ENCODE measurements around the gene NTRK2.

Gene NTRK2

DNA sequence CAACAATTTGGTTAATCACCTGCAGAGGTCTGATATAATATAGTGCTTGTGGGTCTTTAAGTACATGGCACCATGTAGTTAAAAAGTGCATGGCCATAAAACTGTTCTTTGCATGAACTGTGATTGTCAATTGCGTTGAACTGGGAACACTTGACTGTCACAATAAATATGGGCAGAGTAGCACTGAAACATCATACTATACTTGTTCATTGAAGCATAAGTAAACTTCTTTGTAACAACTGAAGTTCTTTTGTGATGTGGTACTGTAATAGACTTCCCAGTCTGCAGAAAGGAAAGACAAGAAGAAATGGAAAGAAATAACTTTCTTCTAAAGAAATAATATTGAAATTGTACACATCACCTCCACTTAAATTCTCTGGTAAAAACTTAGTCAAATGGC lies 9.8 kb upstream of the NTRK2 start:
- no peaks in the 10 kb centered on the region for H3K4me1 ChIP-seq (ENCODE audit: control insufficient read depth, insufficient read depth, low read length)
- H3K4me3 ChIP-seq (ENCODE audit: insufficient read depth, low read depth, low read length): no peak overlapping the region
- 93 to 100% methylated on average over 1 of the region's 1 CpG for WGBS, 2 experiments
- no peaks in the 10 kb centered on the region for H3K27me3 ChIP-seq (ENCODE audit: control insufficient read depth, insufficient read depth, low read length, poor library complexity, severe bottlenecking)
- H3K36me3 ChIP-seq (ENCODE audit: control insufficient read depth, insufficient read depth, low read length): no peaks in the 10 kb centered on the region
- no peak overlapping the region for H3K27ac ChIP-seq (ENCODE audit: insufficient read depth, low read depth, low read length, poor library complexity, severe bottlenecking)
- no peaks in the 10 kb centered on the region for H3K9me3 ChIP-seq (ENCODE audit: control insufficient read depth, low read length)

DNA sequence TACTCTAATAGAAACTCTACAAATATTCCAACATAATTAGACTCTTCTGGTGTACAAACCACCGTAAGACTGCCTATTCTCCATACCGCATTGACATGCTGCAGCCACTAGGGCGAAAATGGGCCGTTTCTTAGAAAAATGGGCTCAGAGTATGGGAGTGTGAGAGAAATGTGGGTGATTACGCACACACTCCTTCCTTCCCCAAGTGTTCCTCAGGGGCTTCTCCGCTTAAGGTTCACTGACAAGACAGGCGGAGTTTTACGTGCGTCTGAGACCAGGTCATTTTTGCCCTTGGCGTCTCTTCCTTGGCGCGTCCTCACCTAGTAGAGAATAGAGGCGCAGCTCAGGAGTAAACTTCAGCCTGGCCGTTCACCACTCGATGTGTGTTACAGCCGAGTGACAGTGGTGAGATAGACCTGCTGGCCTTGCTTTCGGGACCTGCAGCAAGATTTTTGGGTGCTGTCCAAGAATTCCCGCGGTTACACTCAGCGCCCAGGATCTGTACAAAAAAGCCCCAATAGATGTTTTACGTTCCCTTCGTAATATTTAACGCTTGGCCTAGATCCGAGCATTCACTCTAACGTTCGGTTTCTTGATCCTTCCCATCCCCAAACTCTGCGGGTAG lies 1.8 kb upstream of the NTRK2 start:
- H3K27ac ChIP-seq (ENCODE audit: insufficient read depth, low read depth, low read length, poor library complexity, severe bottlenecking): no peak overlapping the region
- peak overlapping the region; percentile 38 for H3K4me3 ChIP-seq (ENCODE audit: insufficient read depth, low read depth, low read length)
- WGBS, 2 experiments: 13 to 15% methylated on average over 27 of the region's 27 CpGs

DNA sequence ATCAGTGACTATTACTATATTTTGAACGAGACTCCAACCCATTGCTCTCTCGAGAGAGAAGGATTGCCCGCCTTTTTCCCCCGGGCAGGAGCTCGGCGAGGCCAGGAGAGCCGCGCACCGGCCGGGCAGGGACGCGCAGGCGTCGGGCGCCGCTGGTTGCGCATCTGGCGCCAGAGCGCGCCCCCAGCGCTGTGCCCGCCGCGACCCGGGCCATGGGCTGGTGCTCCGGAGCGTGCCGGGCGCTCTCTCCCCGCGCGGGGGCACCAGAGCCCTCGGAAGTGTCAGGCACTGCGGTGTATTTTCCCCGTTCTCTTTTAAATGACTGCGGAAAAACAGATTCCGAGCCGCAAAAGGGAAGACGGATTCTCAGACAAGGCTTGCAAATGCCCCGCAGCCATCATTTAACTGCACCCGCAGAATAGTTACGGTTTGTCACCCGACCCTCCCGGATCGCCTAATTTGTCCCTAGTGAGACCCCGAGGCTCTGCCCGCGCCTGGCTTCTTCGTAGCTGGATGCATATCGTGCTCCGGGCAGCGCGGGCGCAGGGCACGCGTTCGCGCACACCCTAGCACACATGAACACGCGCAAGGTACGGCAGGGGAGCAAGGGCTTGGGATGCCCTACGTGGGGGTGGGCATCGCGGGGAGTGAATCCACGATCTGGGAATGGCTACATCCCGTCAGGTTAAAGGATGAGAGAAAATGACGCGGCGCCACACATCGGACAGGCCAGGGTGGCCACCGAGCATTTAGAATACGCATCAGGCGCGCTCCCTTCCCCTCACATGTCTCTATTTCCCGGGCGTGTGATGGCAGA lies 1.1 kb upstream of the NTRK2 start:
- Histone ChIP-seq H3K36me3 (ENCODE audit: control insufficient read depth, insufficient read depth, low read length) (no peaks in the 10 kb centered on the region), H3K4me3 (ENCODE audit: insufficient read depth, low read depth, low read length) (peak overlapping the region; percentile 38), H3K27ac (ENCODE audit: insufficient read depth, low read depth, low read length, poor library complexity, severe bottlenecking) (no peak overlapping the region), H3K27me3 (ENCODE audit: control insufficient read depth, insufficient read depth, low read length, poor library complexity, severe bottlenecking) (peaks cover 70% of the 10 kb centered on the region), H3K9me3 (ENCODE audit: control insufficient read depth, low read length) (no peaks in the 10 kb centered on the region), H3K4me1 (ENCODE audit: control insufficient read depth, insufficient read depth, low read length) (peaks cover 7% of the 10 kb centered on the region)
- 0 to 1% methylated on average over 76 of the region's 76 CpGs for WGBS, 2 experiments

More for the DNA sequence above, 1.8 kb upstream of the NTRK2 start:
- Histone ChIP-seq H3K4me1 (ENCODE audit: control insufficient read depth, insufficient read depth, low read length) (peaks cover 7% of the 10 kb centered on the region), H3K36me3 (ENCODE audit: control insufficient read depth, insufficient read depth, low read length) (no peaks in the 10 kb centered on the region), H3K9me3 (ENCODE audit: control insufficient read depth, low read length) (no peaks in the 10 kb centered on the region), H3K27me3 (ENCODE audit: control insufficient read depth, insufficient read depth, low read length, poor library complexity, severe bottlenecking) (peaks cover 64% of the 10 kb centered on the region)

DNA sequence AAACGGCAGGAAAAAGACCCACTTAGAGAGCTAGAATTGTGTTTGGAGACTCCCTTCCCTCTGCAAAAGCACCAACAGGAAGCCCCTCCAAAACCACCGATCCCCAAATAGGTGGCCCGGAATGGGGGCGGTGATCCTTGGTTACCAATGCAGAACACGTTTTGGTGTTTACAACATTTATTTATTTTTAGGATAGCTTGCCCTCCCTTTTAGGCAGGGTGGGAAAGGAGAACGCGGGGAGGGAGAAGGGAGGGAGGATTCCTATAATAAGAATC lies 579 bp upstream of the NTRK2 start:
- 4% methylated on average over 7 of the region's 7 CpGs for WGBS, 2 experiments
- Histone ChIP-seq H3K36me3 (ENCODE audit: control insufficient read depth, insufficient read depth, low read length) (no peaks in the 10 kb centered on the region), H3K27me3 (ENCODE audit: control insufficient read depth, insufficient read depth, low read length, poor library complexity, severe bottlenecking) (peaks cover 70% of the 10 kb centered on the region), H3K27ac (ENCODE audit: insufficient read depth, low read depth, low read length, poor library complexity, severe bottlenecking) (no peak overlapping the region), H3K4me1 (ENCODE audit: control insufficient read depth, insufficient read depth, low read length) (peaks cover 7% of the 10 kb centered on the region), H3K9me3 (ENCODE audit: control insufficient read depth, low read length) (no peaks in the 10 kb centered on the region), H3K4me3 (ENCODE audit: insufficient read depth, low read depth, low read length) (peak overlapping the region; percentile 38)

DNA sequence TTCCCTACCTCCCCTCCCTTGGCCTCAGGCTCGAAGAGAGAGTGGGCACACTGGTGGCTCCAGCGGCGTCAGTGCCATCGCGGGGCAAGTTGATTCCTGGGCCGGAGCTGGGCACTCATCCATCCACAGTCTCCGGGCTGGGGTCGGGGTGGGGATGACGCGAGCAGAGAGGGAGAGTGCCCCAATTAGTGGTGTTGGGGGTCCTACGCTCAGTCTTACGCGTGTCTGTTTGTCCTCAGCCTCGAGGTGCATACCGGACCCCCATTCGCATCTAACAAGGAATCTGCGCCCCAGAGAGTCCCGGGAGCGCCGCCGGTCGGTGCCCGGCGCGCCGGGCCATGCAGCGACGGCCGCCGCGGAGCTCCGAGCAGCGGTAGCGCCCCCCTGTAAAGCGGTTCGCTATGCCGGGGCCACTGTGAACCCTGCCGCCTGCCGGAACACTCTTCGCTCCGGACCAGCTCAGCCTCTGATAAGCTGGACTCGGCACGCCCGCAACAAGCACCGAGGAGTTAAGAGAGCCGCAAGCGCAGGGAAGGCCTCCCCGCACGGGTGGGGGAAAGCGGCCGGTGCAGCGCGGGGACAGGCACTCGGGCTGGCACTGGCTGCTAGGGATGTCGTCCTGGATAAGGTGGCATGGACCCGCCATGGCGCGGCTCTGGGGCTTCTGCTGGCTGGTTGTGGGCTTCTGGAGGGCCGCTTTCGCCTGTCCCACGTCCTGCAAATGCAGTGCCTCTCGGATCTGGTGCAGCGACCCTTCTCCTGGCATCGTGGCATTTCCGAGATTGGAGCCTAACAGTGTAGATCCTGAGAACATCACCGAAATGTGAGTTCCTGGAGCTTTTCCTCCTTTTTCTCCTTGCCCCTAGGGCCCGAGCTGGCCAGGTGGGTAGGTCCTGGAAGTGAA lies 861 bp downstream of the NTRK2 start:
- WGBS, 2 experiments: 3 to 4% methylated on average over 67 of the region's 67 CpGs
- Histone ChIP-seq H3K9me3 (ENCODE audit: control insufficient read depth, low read length) (no peaks in the 10 kb centered on the region), H3K36me3 (ENCODE audit: control insufficient read depth, insufficient read depth, low read length) (no peaks in the 10 kb centered on the region), H3K27ac (ENCODE audit: insufficient read depth, low read depth, low read length, poor library complexity, severe bottlenecking) (no peak overlapping the region), H3K27me3 (ENCODE audit: control insufficient read depth, insufficient read depth, low read length, poor library complexity, severe bottlenecking) (peaks cover 70% of the 10 kb centered on the region), H3K4me1 (ENCODE audit: control insufficient read depth, insufficient read depth, low read length) (peaks cover 7% of the 10 kb centered on the region), H3K4me3 (ENCODE audit: insufficient read depth, low read depth, low read length) (peak overlapping the region; percentile 38)

DNA sequence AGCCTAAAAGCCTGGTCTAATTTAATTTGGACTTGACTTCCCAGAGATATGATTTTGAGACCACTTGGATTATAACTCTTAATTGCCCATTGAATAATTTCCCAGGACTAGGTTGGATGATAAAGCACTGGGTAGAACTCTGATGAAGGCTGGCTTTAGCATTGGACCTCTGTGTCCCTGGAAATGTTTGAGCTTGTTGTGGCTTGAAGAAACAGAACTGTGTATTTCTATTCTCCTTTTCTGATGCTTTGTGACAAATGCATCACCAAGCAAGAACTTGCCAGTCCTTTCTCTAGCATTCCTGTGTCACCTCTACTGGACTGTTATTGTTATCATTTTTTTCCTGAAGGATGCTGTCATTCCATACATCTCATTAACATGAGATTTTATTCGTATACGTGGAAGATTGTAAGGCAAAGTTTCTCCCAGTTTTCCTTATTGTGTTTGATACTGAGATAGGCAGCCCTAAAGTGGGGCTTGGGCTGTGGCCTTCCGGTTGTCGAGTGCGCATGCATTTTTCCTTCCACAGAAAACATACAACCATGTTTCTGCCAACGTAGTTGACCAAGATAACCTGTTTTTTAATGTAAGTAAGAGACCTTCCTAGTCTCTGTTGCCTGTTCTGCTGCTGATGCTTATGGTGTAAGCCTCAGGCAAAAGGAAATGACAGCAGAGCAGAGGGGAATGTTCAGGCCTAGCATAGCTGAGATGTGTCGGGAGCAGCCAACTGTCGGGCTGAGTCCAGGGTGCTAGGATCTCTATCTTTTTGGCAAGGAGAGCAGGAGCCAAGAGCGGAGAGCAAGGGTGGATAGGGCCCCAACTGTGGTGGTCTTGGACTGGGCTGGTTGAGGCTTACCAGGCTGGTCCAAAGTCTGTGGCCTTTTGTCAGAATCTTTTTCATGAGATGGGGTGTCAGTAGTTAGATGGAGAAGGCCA lies 2.3 kb downstream of the NTRK2 start:
- H3K27me3 ChIP-seq (ENCODE audit: control insufficient read depth, insufficient read depth, low read length, poor library complexity, severe bottlenecking): peaks cover 67% of the 10 kb centered on the region
- H3K27ac ChIP-seq (ENCODE audit: insufficient read depth, low read depth, low read length, poor library complexity, severe bottlenecking): no peak overlapping the region
- peak overlapping the region; percentile 38 for H3K4me3 ChIP-seq (ENCODE audit: insufficient read depth, low read depth, low read length)
- no peaks in the 10 kb centered on the region for H3K36me3 ChIP-seq (ENCODE audit: control insufficient read depth, insufficient read depth, low read length)
- peaks cover 8% of the 10 kb centered on the region for H3K4me1 ChIP-seq (ENCODE audit: control insufficient read depth, insufficient read depth, low read length)
- H3K9me3 ChIP-seq (ENCODE audit: control insufficient read depth, low read length): no peaks in the 10 kb centered on the region
- WGBS, 2 experiments: 90 to 94% methylated on average over 9 of the region's 9 CpGs

DNA sequence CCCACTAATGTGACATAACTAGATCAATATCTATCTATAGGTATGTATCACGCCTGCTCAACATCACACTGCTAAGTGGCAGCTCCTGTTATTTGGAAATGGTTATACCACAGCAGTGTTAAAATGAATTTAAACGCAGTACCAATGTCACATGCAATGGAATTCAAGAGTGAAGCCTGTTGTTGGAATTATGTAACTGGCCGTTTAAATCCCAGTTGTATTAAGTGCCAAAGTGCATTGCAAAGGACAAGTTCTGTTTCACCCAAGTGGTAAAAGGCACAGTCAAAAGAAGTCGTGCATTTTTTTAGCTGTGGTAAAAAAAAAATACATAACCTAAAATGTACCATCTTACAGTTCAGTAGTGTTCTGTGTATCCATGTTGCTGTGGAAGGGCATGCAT lies 4.3 kb downstream of the NTRK2 start:
- H3K27ac ChIP-seq (ENCODE audit: insufficient read depth, low read depth, low read length, poor library complexity, severe bottlenecking): no peak overlapping the region
- no peaks in the 10 kb centered on the region for H3K9me3 ChIP-seq (ENCODE audit: control insufficient read depth, low read length)
- peaks cover 12% of the 10 kb centered on the region for H3K4me1 ChIP-seq (ENCODE audit: control insufficient read depth, insufficient read depth, low read length)
- peaks cover 48% of the 10 kb centered on the region for H3K27me3 ChIP-seq (ENCODE audit: control insufficient read depth, insufficient read depth, low read length, poor library complexity, severe bottlenecking)
- H3K4me3 ChIP-seq (ENCODE audit: insufficient read depth, low read depth, low read length): no peak overlapping the region
- no peaks in the 10 kb centered on the region for H3K36me3 ChIP-seq (ENCODE audit: control insufficient read depth, insufficient read depth, low read length)
- WGBS, 2 experiments: 89% methylated on average over 3 to 4 of the region's 4 CpGs

DNA sequence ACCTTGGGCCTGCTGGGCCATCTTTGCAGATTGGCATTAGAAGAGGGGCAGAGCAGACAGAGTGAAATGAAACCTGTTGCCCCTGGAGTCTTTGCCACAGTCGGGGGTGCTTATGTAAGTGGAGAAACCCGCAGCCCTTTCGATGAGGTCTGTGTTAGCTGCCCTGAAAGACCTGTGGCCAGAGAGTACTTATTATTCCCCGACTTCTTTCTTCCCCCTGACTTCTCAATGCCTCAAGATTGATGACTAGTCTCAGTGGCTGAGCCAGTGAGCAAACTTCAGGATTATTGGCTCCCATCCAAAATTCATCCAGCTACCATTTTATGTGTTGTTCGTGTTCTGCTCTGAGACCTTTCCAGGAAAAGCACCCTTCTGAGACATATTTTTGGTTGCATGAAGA lies 7.6 kb downstream of the NTRK2 start:
- 80 to 84% methylated on average over 5 of the region's 5 CpGs for WGBS, 2 experiments
- Histone ChIP-seq H3K4me3 (ENCODE audit: insufficient read depth, low read depth, low read length) (no peak overlapping the region), H3K36me3 (ENCODE audit: control insufficient read depth, insufficient read depth, low read length) (no peaks in the 10 kb centered on the region), H3K9me3 (ENCODE audit: control insufficient read depth, low read length) (no peaks in the 10 kb centered on the region), H3K27me3 (ENCODE audit: control insufficient read depth, insufficient read depth, low read length, poor library complexity, severe bottlenecking) (peaks cover 16% of the 10 kb centered on the region), H3K27ac (ENCODE audit: insufficient read depth, low read depth, low read length, poor library complexity, severe bottlenecking) (no peak overlapping the region), H3K4me1 (ENCODE audit: control insufficient read depth, insufficient read depth, low read length) (peaks cover 5% of the 10 kb centered on the region)

DNA sequence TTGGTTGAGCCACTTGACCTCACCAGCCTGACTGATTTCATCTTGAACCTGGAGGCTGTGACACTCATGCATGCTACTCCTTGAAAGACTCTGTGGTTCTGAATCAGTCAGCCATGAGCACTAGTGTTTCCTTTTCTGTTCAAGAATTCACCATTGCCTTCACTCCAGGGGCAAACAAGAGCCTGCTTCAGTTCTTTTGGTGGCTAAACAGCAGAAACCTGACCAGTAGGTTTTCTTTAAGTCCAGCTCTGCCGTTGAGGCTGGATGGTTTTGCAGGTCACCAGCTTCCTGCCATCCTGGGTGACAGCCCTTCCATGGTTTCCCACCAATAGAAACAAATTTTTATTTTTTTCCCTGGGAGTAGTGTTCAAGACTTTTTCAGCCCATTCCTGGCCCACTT lies 10.0 kb downstream of the NTRK2 start:
- Histone ChIP-seq H3K4me1 (ENCODE audit: control insufficient read depth, insufficient read depth, low read length) (peaks cover 5% of the 10 kb centered on the region), H3K4me3 (ENCODE audit: insufficient read depth, low read depth, low read length) (no peak overlapping the region), H3K9me3 (ENCODE audit: control insufficient read depth, low read length) (no peaks in the 10 kb centered on the region), H3K27ac (ENCODE audit: insufficient read depth, low read depth, low read length, poor library complexity, severe bottlenecking) (no peak overlapping the region), H3K27me3 (ENCODE audit: control insufficient read depth, insufficient read depth, low read length, poor library complexity, severe bottlenecking) (peaks cover 6% of the 10 kb centered on the region), H3K36me3 (ENCODE audit: control insufficient read depth, insufficient read depth, low read length) (no peaks in the 10 kb centered on the region)
- 91 to 96% methylated on average over 1 of the region's 1 CpG for WGBS, 2 experiments

Data from ectodermal cell (in vitro differentiated cells).